Measurements from ENCODE around the gene ZNF134. TPM values are rescaled to one million over a fixed set of nuclear protein-coding genes. Genes with fewer than 3 reads are reported as not detected.

Gene ZNF134
- total RNA-seq, 1 donor from 2014 or later: 10.2 TPM

DNA sequence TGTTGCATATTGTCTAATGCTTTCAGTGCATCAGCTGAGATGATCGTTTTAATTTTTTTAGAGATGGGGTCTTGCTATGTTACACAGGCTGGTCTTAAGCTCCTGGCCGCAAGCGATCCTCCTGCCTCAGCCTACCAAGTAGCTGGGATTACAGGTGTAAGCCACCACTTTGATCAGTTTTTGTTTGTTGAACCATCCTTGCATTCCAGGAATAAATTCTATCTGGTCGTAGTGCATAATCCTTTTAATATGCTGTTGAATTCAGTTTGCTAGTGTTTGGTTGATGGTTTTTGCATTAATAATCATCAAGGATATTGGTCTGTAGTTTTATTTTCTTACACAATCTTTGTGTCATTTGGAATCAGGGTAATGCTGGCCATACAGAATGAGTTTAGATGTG is 23.3 kb downstream of the ZNF134 start:
- DNase-seq (ENCODE audit: low spot score): no peak

- DNase-seq (ENCODE audit: low spot score): no peak
These were observed 27.7 kb downstream of the ZNF134 start for GRCh38 chr19:57641715-57642234.

GRCh38 chr19:57642396-57643046 is 28.5 kb downstream of the ZNF134 start:
- DNase-seq (ENCODE audit: low spot score): no peak

DNA sequence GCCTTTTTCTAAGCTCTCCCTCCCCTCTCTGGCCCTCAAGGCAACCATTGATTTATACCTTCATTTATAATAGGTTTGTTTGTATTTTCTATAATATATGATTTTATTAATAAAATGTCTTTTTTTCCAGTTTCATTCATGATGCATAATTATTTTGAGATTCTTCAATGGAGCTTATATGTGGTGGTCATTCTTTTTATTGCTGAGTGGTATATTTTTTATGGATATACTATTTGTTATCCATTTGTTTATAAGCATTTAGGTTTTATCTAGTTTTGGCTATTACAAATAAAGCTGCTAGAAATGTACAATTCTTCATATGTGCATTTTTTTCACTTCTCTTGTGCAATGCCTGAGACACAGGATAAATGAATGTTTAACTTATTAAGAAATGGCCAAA is 29.7 kb downstream of the ZNF134 start:
- DNase-seq (ENCODE audit: low spot score): no peak

- DNase-seq (ENCODE audit: low spot score): no peak
These were observed 34.4 kb downstream of the ZNF134 start for GRCh38 chr19:57648331-57649003.

GRCh38 chr19:57651654-57651996 is 37.6 kb downstream of the ZNF134 start:
- no peak for DNase-seq (ENCODE audit: low spot score)

GRCh38 chr19:57653689-57654088 is 39.6 kb downstream of the ZNF134 start:
- DNase-seq (ENCODE audit: low spot score): no peak

GRCh38 chr19:57655443-57655842 is 41.4 kb downstream of the ZNF134 start:
- no peak for DNase-seq (ENCODE audit: low spot score)

DNA sequence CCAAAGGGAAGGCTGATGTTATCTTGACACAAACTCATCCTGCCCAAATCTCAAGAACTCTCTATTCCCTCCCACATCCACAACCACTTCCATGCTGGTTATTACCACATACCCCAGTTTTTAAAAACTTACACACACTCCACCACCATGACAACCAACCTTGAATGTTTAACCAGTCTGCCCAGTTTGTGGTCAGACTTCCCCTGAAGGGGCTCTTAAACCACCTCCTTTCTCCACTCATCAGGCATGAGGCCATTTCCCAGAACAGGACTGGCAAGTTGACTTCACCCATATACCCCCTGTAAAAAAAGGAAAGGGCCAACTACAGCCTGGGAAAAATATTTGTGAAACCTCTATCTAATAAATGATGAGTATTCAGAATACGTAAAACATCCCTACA is 42.3 kb downstream of the ZNF134 start:
- no peak for DNase-seq (ENCODE audit: low spot score)

GRCh38 chr19:57664269-57665127 is 50.5 kb downstream of the ZNF134 start:
- no peak for DNase-seq (ENCODE audit: low spot score)

DNA sequence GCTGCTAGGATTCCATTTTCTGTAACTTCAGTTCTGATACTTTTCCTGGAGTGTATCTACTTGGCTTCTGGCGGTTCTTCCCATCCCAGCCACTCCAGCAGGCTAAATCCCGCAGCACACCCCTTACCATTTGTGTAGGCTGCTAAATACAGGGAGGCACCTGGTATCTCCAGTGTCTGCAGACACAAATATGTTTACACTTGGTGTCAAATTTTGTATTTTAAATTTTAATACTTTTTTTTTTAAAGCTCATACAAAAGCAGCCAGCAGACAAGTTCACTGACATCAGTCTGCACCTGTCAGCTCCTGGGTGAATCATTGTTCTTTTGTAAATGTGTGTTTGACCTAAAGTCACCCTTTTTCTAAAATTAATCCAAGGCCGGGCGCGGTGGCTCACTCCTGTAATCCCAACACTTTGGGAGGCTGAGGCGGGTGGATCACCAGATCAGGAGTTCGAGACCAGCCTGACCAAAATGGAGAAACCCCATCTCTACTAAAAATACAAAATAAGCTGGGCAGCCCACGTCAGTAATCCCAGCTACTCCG is 51.3 kb downstream of the ZNF134 start:
- no peak for DNase-seq (ENCODE audit: low spot score)

- DNase-seq (ENCODE audit: low spot score): no peak
These were observed 53.2 kb downstream of the ZNF134 start for GRCh38 chr19:57667228-57667627.

DNA sequence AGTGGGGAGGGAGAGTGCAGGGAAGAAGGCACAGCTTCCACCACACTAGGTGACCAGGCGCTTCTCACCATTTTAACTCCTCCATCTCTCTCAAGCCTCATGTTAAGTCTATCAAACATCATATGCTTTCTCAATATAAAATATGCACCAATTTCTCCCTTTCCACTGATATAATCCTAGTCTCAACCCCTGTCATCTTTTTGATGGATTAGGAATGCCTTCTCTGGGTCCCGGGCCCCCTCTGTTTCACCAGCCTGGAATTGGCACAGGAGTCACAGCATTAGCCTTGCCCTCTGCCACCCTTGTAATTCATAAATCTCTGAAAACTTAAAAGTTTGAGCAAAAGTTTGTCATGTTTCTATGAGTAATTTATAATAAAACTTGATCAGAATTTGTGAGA is 54.6 kb downstream of the ZNF134 start, which contains the start of gene ZSCAN4:
Gene ZSCAN4 (plus strand): TSS at position 301 of the 400 bp plus-strand sequence. CDS start 7,211 bp downstream, outside the sequence.
- no peak for DNase-seq (ENCODE audit: low spot score)

DNA sequence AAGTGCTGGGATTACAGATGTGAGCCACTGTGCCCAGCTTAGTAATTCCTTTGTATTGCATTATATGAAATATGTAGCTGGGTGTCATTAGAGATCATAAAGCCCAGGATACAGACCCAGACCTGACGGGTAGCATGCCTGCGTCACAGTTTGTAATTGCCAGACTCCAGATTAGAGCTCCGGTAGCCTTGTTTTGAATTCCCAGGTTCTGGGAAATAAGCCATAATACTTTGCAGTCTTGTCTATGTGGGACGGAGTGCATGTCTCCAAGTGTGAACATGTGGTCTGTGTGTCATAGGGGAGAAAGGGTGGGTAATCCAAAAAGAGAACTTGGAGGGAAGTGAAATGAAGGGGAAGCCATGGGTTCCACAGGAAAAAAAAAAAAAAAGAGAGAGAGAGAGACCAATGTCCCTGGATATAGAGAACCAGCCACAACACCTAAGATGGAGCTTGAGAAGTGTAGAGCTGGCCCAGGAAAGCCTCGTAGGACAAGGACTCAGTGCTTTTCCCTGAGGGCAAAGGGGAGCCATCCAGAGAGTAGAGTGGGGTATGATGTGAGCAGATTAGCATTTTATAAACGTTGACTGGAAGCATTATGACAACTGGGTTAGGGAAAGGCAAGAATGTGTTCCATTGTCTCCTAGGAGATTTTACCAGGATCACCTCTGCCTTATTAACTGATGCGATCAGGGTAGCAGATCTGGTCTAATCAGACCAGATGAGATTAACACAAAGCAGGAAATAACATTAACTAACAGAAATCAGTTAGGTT is 57.3 kb downstream of the ZNF134 start:
- DNase-seq (ENCODE audit: low spot score): no peak

DNA sequence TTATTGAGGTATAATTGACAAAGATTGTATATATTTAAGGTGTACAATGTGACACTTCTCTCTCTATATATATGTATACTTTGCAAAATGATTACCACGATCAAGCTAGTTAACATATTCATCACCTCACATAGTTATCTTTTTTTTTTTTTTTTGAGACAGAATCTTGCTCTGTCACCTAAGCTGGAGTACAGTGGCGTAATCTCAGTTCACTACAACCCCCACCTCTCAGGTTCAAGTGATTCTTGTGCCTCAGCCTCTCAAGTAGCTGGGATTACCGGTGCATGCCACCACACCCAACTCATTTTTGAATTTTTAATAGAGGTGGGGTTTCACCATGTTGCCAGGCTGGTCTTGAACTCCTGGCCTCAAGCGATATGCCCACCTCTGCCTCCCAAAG is 58.4 kb downstream of the ZNF134 start:
- DNase-seq (ENCODE audit: low spot score): no peak

Other genes starting within 250 kb of the ZNF134 start
- 13.9 TPM for gene ZNF548, start 224.4 kb upstream of the ZNF134 start, total RNA-seq
- 8.6 TPM for gene ZNF17, start 203.1 kb upstream of the ZNF134 start, total RNA-seq
- 12.1 TPM for gene ZNF749, start 178.9 kb upstream of the ZNF134 start, total RNA-seq
- gene VN1R1, start 157.1 kb upstream of the ZNF134 start, total RNA-seq: 0.64 TPM
- gene ZNF772, start 136.7 kb upstream of the ZNF134 start, total RNA-seq: 7.6 TPM
- gene ZNF419, start 126.5 kb upstream of the ZNF134 start, total RNA-seq: 7.8 TPM
- gene ZNF773, start 114.3 kb upstream of the ZNF134 start, total RNA-seq: 7.0 TPM
- gene ZNF549, start 86.9 kb upstream of the ZNF134 start, total RNA-seq: 4.7 TPM
- 9.3 TPM for gene ZNF550, start 54.4 kb upstream of the ZNF134 start, total RNA-seq
- gene ZNF416, start 35.3 kb upstream of the ZNF134 start, total RNA-seq: 4.5 TPM
- gene ZIK1, start 30.1 kb upstream of the ZNF134 start, total RNA-seq: 2.4 TPM
- 3.0 TPM for gene ZNF530, start 14.4 kb upstream of the ZNF134 start, total RNA-seq
- 6.8 TPM for gene ZNF211, start 18.9 kb downstream of the ZNF134 start, total RNA-seq
- not detected for gene ZSCAN4, start 54.7 kb downstream of the ZNF134 start, total RNA-seq
- 9.9 TPM for gene ZNF551, start 67.7 kb downstream of the ZNF134 start, total RNA-seq
- gene ZNF154, start 95.0 kb downstream of the ZNF134 start, total RNA-seq: 4.8 TPM
- gene ZNF671, start 113.4 kb downstream of the ZNF134 start, total RNA-seq: 3.9 TPM
- gene ZNF776, start 132.6 kb downstream of the ZNF134 start, total RNA-seq: 11.5 TPM
- gene ZNF586, start 155.4 kb downstream of the ZNF134 start, total RNA-seq: 13.0 TPM
- gene ZNF552, start 200.7 kb downstream of the ZNF134 start, total RNA-seq: 4.0 TPM
- 16.6 TPM for gene ZNF587B, start 216.1 kb downstream of the ZNF134 start, total RNA-seq
- gene ZNF587, start 235.6 kb downstream of the ZNF134 start, total RNA-seq: 25.7 TPM

Measured in mesenteric fat pad (tissue), 1 donor.